Mesendoderm (in vitro differentiated cells): ENCODE measurements around the gene PIH1D1.
A peak's percentile ranks its signal among the peaks of the same experiment; 100 is the strongest.

ENCODE experiments used
- DNase-seq: peaks from one replicate; pipeline ENCODE4 v3.0.0; 2013
- H2AK5ac ChIP-seq: 2 replicates; pipeline ENCODE4 v1.6.1; 2013; ENCODE audit warnings: low read length, inconsistent platforms
- H2BK120ac ChIP-seq: 2 replicates; pipeline ENCODE4 v1.6.1; 2013; ENCODE audit warnings: low read depth, mild to moderate bottlenecking, low read length, moderate library complexity, mixed read lengths
- H2BK15ac ChIP-seq: replicated peaks from 2 replicates; pipeline ENCODE4 v1.6.1; 2013; ENCODE audit warnings: low read depth, mild to moderate bottlenecking, moderate library complexity
- H2BK5ac ChIP-seq: 2 replicates; pipeline ENCODE4 v1.6.1; 2013; ENCODE audit warnings: low read length, inconsistent platforms
- H3K18ac ChIP-seq: 2 replicates; pipeline ENCODE4 v1.6.1; 2013; ENCODE audit warnings: mild to moderate bottlenecking, low read length, mixed read lengths
- H3K23ac ChIP-seq: one replicate; pipeline ENCODE4 v1.6.1; 2013; ENCODE audit warnings: low read length
- H3K27ac ChIP-seq: 2 replicates; pipeline ENCODE4 v1.5.1; 2013; ENCODE audit warnings: low read depth, mild to moderate bottlenecking, inconsistent platforms, low read length, moderate library complexity
- H3K27me3 ChIP-seq: 2 replicates; pipeline ENCODE4 v1.6.1; 2013; ENCODE audit warnings: low read length, control low read depth, mild to moderate bottlenecking, inconsistent platforms; ENCODE audit not compliant: insufficient read depth, poor library complexity
- H3K36me3 ChIP-seq: 2 replicates; pipeline ENCODE4 v1.6.1; 2013; ENCODE audit warnings: low read length, inconsistent platforms; ENCODE audit not compliant: control insufficient read depth, insufficient read depth
- H3K4ac ChIP-seq: one replicate; pipeline ENCODE4 v1.6.1; 2013; ENCODE audit warnings: low read depth, mild to moderate bottlenecking, low read length, moderate library complexity
- H3K4me1 ChIP-seq: 2 replicates; pipeline ENCODE4 v1.6.1; 2013; ENCODE audit warnings: low read depth, low read length, inconsistent platforms; ENCODE audit not compliant: control insufficient read depth
- H3K4me2 ChIP-seq: 2 replicates; pipeline ENCODE4 v1.6.1; 2013; ENCODE audit warnings: low read length
- H3K4me3 ChIP-seq: 2 replicates; pipeline ENCODE4 v1.5.1; 2013; ENCODE audit warnings: mild to moderate bottlenecking, low read length
- H3K56ac ChIP-seq: one replicate; pipeline ENCODE4 v1.6.1; 2013; ENCODE audit warnings: low read length
- H3K79me1 ChIP-seq: 2 replicates; pipeline ENCODE4 v1.6.1; 2013; ENCODE audit warnings: low read length, inconsistent platforms
- H3K79me2 ChIP-seq: 2 replicates; pipeline ENCODE4 v1.6.1; 2013; ENCODE audit warnings: mild to moderate bottlenecking, low read length; ENCODE audit not compliant: control insufficient read depth, insufficient read depth
- H3K9ac ChIP-seq: 2 replicates; pipeline ENCODE4 v1.6.1; 2013; ENCODE audit warnings: low read length, inconsistent platforms
- H4K5ac ChIP-seq: one replicate; pipeline ENCODE4 v1.6.1; 2013; ENCODE audit warnings: low read length
- H4K8ac ChIP-seq: one replicate; pipeline ENCODE4 v1.6.1; 2013; ENCODE audit warnings: low read depth, mild to moderate bottlenecking, control low read depth, low read length, moderate library complexity
- WGBS: extraction: QIAGEN DNeasy Blood & Tissue Kit; methylation state at CpG from one replicate; pipeline ENCODE4 v1.1.7; 2013; ENCODE audit warnings: low lambda C conversion rate, missing lambda C conversion rate; ENCODE audit not compliant: insufficient coverage; ENCODE audit errors: extremely low coverage; 5-methylcytosine and 5-hydroxymethylcytosine counted together

The PIH1D1 gene

GRCh38 chr19:49496574-49497008, 45.0 kb upstream of the PIH1D1 start:
- Histone ChIP-seq H3K18ac (peak overlapping the region; percentile 91), H3K36me3 (peaks cover 23% of the 10 kb centered on the region), H3K27me3 (no peaks in the 10 kb centered on the region), H2AK5ac (peak overlapping the region; percentile 20), H2BK15ac (no peak overlapping the region), H3K23ac (peak overlapping the region; percentile 84), H3K27ac (peak overlapping the region; percentile 77), H3K79me1 (peaks cover 16% of the 10 kb centered on the region), H3K9ac (peak overlapping the region; percentile 95), H3K56ac (peak overlapping the region; percentile 95), H4K8ac (peak overlapping the region; percentile 95), H3K79me2 (peaks cover 27% of the 10 kb centered on the region), H3K4me1 (peaks cover 10% of the 10 kb centered on the region), H2BK120ac (no peak overlapping the region), H2BK5ac (peak overlapping the region; percentile 51), H3K4me2 (peak overlapping the region; percentile 55), H3K4ac (peak overlapping the region; percentile 98), H4K5ac (peak overlapping the region; percentile 5), H3K4me3 (peak overlapping the region; percentile 93)
- DNase-seq, result no peak
- WGBS, result no CpG with 5 or more reads among the region's 11 CpGs

- peaks cover 17% of the 10 kb centered on the region for H3K79me1 ChIP-seq
- no peak overlapping the region for H3K18ac ChIP-seq
- no peak overlapping the region for H2BK120ac ChIP-seq
- no peak overlapping the region for H3K9ac ChIP-seq
- H3K36me3 ChIP-seq, result peaks cover 32% of the 10 kb centered on the region
- H3K4me1 ChIP-seq, result peaks cover 7% of the 10 kb centered on the region
- no peak overlapping the region for H3K56ac ChIP-seq
- peaks cover 46% of the 10 kb centered on the region for H3K79me2 ChIP-seq
- no peak overlapping the region for H2BK5ac ChIP-seq
- H3K4ac ChIP-seq, result no peak overlapping the region
- no peak overlapping the region for H2BK15ac ChIP-seq
- no peak overlapping the region for H3K4me3 ChIP-seq
- H3K23ac ChIP-seq, result no peak overlapping the region
- no peak for DNase-seq
- H2AK5ac ChIP-seq, result no peak overlapping the region
- H3K27ac ChIP-seq, result peak overlapping the region; percentile 22
- H3K27me3 ChIP-seq, result no peaks in the 10 kb centered on the region
- no peak overlapping the region for H4K5ac ChIP-seq
- H3K4me2 ChIP-seq, result no peak overlapping the region
- no CpG with 5 or more reads among the region's 12 CpGs for WGBS
- H4K8ac ChIP-seq, result no peak overlapping the region
Measured at GRCh38 chr19:49492573-49493405, 41.2 kb upstream of the PIH1D1 start.

DNA sequence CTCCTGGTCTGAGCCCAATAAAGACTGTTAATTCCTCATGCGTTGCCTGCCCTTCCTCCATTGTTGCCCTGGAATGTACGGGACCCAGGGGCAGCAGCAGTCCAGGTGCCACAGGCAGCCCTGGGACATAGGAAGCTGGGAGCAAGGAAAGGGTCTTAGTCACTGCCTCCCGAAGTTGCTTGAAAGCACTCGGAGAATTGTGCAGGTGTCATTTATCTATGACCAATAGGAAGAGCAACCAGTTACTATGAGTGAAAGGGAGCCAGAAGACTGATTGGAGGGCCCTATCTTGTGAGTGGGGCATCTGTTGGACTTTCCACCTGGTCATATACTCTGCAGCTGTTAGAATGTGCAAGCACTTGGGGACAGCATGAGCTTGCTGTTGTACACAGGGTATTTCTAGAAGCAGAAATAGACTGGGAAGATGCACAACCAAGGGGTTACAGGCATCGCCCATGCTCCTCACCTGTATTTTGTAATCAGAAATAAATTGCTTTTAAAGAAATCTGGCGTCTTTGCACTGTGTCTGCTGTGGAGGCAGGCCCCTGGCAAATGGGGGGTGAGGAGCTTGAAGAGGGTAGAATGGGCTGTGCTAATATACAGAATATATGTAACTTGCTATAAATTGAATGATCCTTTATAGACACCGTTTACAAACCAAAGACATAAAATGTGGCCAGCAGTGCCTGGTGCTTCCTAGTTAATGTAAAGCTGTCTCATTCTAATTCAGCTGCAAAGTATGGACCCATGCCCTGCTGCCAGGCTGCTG, 40.4 kb upstream of the PIH1D1 start:
- Histone ChIP-seq H3K4me1 (peaks cover 2% of the 10 kb centered on the region), H2AK5ac (no peak overlapping the region), H3K4me2 (no peak overlapping the region), H4K8ac (no peak overlapping the region), H2BK15ac (no peak overlapping the region), H3K27ac (no peak overlapping the region), H3K27me3 (no peaks in the 10 kb centered on the region), H2BK120ac (no peak overlapping the region), H3K18ac (no peak overlapping the region), H3K79me1 (peaks cover 13% of the 10 kb centered on the region), H3K79me2 (peaks cover 41% of the 10 kb centered on the region), H3K36me3 (peaks cover 27% of the 10 kb centered on the region), H3K23ac (no peak overlapping the region), H3K9ac (no peak overlapping the region), H3K56ac (no peak overlapping the region), H3K4ac (no peak overlapping the region), H3K4me3 (no peak overlapping the region), H4K5ac (no peak overlapping the region), H2BK5ac (no peak overlapping the region)
- WGBS, result no CpG with 5 or more reads among the region's 7 CpGs
- DNase-seq, result no peak

- no peak for DNase-seq
- no peak overlapping the region for H3K18ac ChIP-seq
- no peak overlapping the region for H2AK5ac ChIP-seq
- peak overlapping the region; percentile 61 for H3K56ac ChIP-seq
- H3K79me2 ChIP-seq, result peaks cover 34% of the 10 kb centered on the region
- H3K36me3 ChIP-seq, result peaks cover 27% of the 10 kb centered on the region
- no peak overlapping the region for H3K4me2 ChIP-seq
- no peak overlapping the region for H3K4ac ChIP-seq
- peak overlapping the region; percentile 16 for H3K9ac ChIP-seq
- H3K4me3 ChIP-seq, result no peak overlapping the region
- no peak overlapping the region for H3K27ac ChIP-seq
- H2BK120ac ChIP-seq, result no peak overlapping the region
- H3K23ac ChIP-seq, result no peak overlapping the region
- no peak overlapping the region for H2BK5ac ChIP-seq
- no peak overlapping the region for H4K5ac ChIP-seq
- no peaks in the 10 kb centered on the region for H3K27me3 ChIP-seq
- H4K8ac ChIP-seq, result no peak overlapping the region
- H3K4me1 ChIP-seq, result peaks cover 2% of the 10 kb centered on the region
- WGBS, result no CpG with 5 or more reads among the region's 17 CpGs
- H2BK15ac ChIP-seq, result no peak overlapping the region
- peaks cover 13% of the 10 kb centered on the region for H3K79me1 ChIP-seq
Measured at GRCh38 chr19:49491030-49491803, 39.6 kb upstream of the PIH1D1 start.

- Histone ChIP-seq H3K27me3 (no peaks in the 10 kb centered on the region), H2AK5ac (no peak overlapping the region), H3K4me2 (peak overlapping the region; percentile 95), H3K4ac (no peak overlapping the region), H2BK120ac (no peak overlapping the region), H3K4me1 (peaks cover 2% of the 10 kb centered on the region), H3K18ac (no peak overlapping the region), H3K79me2 (peaks cover 34% of the 10 kb centered on the region), H2BK5ac (no peak overlapping the region), H3K9ac (peak overlapping the region; percentile 100), H3K36me3 (peaks cover 27% of the 10 kb centered on the region), H3K27ac (peak overlapping the region; percentile 60), H3K23ac (no peak overlapping the region), H3K79me1 (peaks cover 13% of the 10 kb centered on the region), H3K4me3 (no peak overlapping the region), H2BK15ac (no peak overlapping the region), H4K5ac (no peak overlapping the region), H3K56ac (peak overlapping the region; percentile 99), H4K8ac (no peak overlapping the region)
- DNase-seq, result no peak
- WGBS, result no CpG with 5 or more reads among the region's 27 CpGs
Measured at GRCh38 chr19:49490287-49491029, 38.8 kb upstream of the PIH1D1 start.
